Activated T-cell treated with anti-CD3 and anti-CD28 coated beads for 4 hours (primary cell): ENCODE measurements around the gene VDAC2.
"Not testable (repeated sequence)": the region's sequence is repeated elsewhere in the genome, so short reads cannot be mapped to it uniquely, and the experiment has no call there.

Source experiments
- DNase-seq: peaks from one replicate; pipeline ENCODE4 v3.0.0-alpha.2; 2020

VDAC2 gene

GRCh38 chr10:75201793-75202307 lies 8.7 kb upstream of the VDAC2 start:
- DNase-seq, result no peak

- DNase-seq, result no peak
Measured at GRCh38 chr10:75202321-75203045, 8.1 kb upstream of the VDAC2 start.

GRCh38 chr10:75203046-75203620 lies 7.5 kb upstream of the VDAC2 start:
- not testable (repeated sequence) for DNase-seq

GRCh38 chr10:75203724-75204123 lies 6.9 kb upstream of the VDAC2 start:
- no peak for DNase-seq

GRCh38 chr10:75205908-75206307 lies 4.7 kb upstream of the VDAC2 start:
- DNase-seq, result no peak

- not testable (repeated sequence) for DNase-seq
Measured at GRCh38 chr10:75206638-75207037, 4.0 kb upstream of the VDAC2 start.

GRCh38 chr10:75207079-75207856 lies 3.3 kb upstream of the VDAC2 start:
- no peak for DNase-seq

- DNase-seq, result no peak
Measured at GRCh38 chr10:75207857-75208144, 2.8 kb upstream of the VDAC2 start.

GRCh38 chr10:75208181-75208580 lies 2.4 kb upstream of the VDAC2 start:
- DNase-seq, result no peak

- DNase-seq, result no peak
Measured at GRCh38 chr10:75209086-75209920, 1.3 kb upstream of the VDAC2 start.

- DNase-seq, result peak; percentile 64
Measured at GRCh38 chr10:75209921-75210281, 695 bp upstream of the VDAC2 start.

GRCh38 chr10:75211007-75211691 lies 553 bp downstream of the VDAC2 start:
- peak; percentile 21 for DNase-seq

- no peak for DNase-seq
Measured at GRCh38 chr10:75212343-75212742, 1.7 kb downstream of the VDAC2 start.

- no peak for DNase-seq
Measured at GRCh38 chr10:75220274-75220673, 9.7 kb downstream of the VDAC2 start.

- DNase-seq, result not testable (repeated sequence)
Measured at GRCh38 chr10:75221492-75221891, 10.9 kb downstream of the VDAC2 start.

- DNase-seq, result no peak
Measured at GRCh38 chr10:75223507-75223906, 12.9 kb downstream of the VDAC2 start.

- no peak for DNase-seq
Measured at GRCh38 chr10:75226095-75226494, 15.5 kb downstream of the VDAC2 start.

GRCh38 chr10:75226656-75227055 lies 16.1 kb downstream of the VDAC2 start:
- DNase-seq, result no peak

- DNase-seq, result no peak
Measured at GRCh38 chr10:75228278-75228677, 17.7 kb downstream of the VDAC2 start.

- DNase-seq, result no peak
Measured at GRCh38 chr10:75228834-75229233, 18.2 kb downstream of the VDAC2 start.

GRCh38 chr10:75229971-75230370 lies 19.4 kb downstream of the VDAC2 start:
- no peak for DNase-seq

GRCh38 chr10:75230600-75231038 lies 20.0 kb downstream of the VDAC2 start:
- peak; percentile 88 for DNase-seq
